ENCODE data around the gene PACRG.

- TF ChIP-seq CTCF (IDR thresholded peaks at IDR 0.05; ENCODE audit: insufficient read depth, low read length, poor library complexity, severe bottlenecking), result no peak
- no peak for TF ChIP-seq EZH2phosphoT487 (conservative IDR thresholded peaks at IDR 0.05; ENCODE audit: low read length)
These were observed 47.4 kb upstream of the PACRG start for GRCh38 chr6:162680367-162680766.
